HCT116 (cell line): ENCODE data around the gene LRRC15. TPM values are rescaled to one million over a fixed set of nuclear protein-coding genes. Genes with fewer than 3 reads are reported as not detected.

Source experiments
- ATAC-seq: fragments of 200-7000 bp; cut with Tn5 transposase; 2 replicates; pipeline ENCODE4 v1.9.1; 2020; ENCODE audit warnings: mild to moderate bottlenecking, moderate library complexity
- BruUV-seq: library from RNA; stranded (reverse); fragments of 400-500 nt; replicated peaks from 2 replicates; lab custom pipeline; 2021; lab: Mats Ljungman, UMichigan
- CTCF ChIA-PET: fragments of 300-600 bp; sonication (Branson Sonifier 250); formaldehyde crosslinking; loops from one replicate; lab custom pipeline; 2021; ENCODE audit warnings: antibody characterized with exemption; lab: Charles Lee
- POLR2A ChIA-PET: fragments of 300-600, 350-600 bp; sonication (Branson Sonifier 250); formaldehyde crosslinking; loops from one replicate; lab custom pipeline; 2021; ENCODE audit warnings: antibody characterized with exemption; lab: Charles Lee
- RAD21 ChIA-PET, 2 experiments: fragments of 300-600 bp; sonication (Branson Sonifier 250); formaldehyde crosslinking; loops; one replicate each; lab custom pipeline; 2023; ENCODE audit warnings: low total read pairs in 2 of 2; ENCODE audit not compliant: uncharacterized antibody in 2 of 2, unreplicated experiment in 2 of 2, low non-redundant PET in 1 of 2; lab: Charles Lee
- DNase-seq: peaks from one replicate; pipeline ENCODE4 v3.0.0-alpha.2; 2010; ENCODE audit warnings: low read depth, low spot score
- H2AFZ ChIP-seq: fragments of 200-600 bp; shearing (Covaris generic), sonication (generic); 2 replicates; pipeline ENCODE4 v1.6.1; 2017; ENCODE audit warnings: low read depth, mixed run types, mixed read lengths, antibody characterized with exemption, low read length; ENCODE audit not compliant: poor library complexity, severe bottlenecking
- H3K27ac ChIP-seq: 2 replicates; pipeline ENCODE4 v1.5.1; 2012; ENCODE audit warnings: low read depth, low read length
- H3K27me3 ChIP-seq: fragments of 200-600 bp; sonication (generic); 2 replicates; pipeline ENCODE4 v1.6.1; 2016; ENCODE audit warnings: mixed run types, low read length, mixed read lengths; ENCODE audit not compliant: insufficient read depth
- H3K36me3 ChIP-seq, 2 experiments: fragments of 200-500 bp in 1 of 2; fragments of 200-600 bp in 1 of 2; sonication (Bioruptor generic) in 1 of 2; sonication (generic) in 1 of 2; 2 replicates each; pipeline versions ENCODE4 v1.5.1 to v1.6.1; 2014 to 2016; ENCODE audit warnings: low read length in 2 of 2, inconsistent platforms in 1 of 2, mixed read lengths in 1 of 2, mixed run types in 1 of 2; ENCODE audit not compliant: insufficient read depth in 2 of 2, control insufficient read depth in 1 of 2
- H3K4me1 ChIP-seq, 2 experiments: fragments of 200-600 bp in 1 of 2; sonication (generic) in 1 of 2; 2 replicates each; pipeline versions ENCODE4 v1.5.1 to v1.6.1; 2012 to 2017; ENCODE audit warnings: low read length in 2 of 2, inconsistent platforms in 1 of 2, mild to moderate bottlenecking in 1 of 2, mixed read lengths in 1 of 2, mixed run types in 1 of 2, moderate library complexity in 1 of 2; ENCODE audit not compliant: insufficient read depth in 2 of 2, control insufficient read depth in 1 of 2
- H3K4me2 ChIP-seq: fragments of 200-600 bp; sonication (generic); 2 replicates; pipeline ENCODE4 v1.6.1; 2017; ENCODE audit warnings: mixed run types, low read length, mixed read lengths
- H3K4me3 ChIP-seq, 2 experiments: fragments of 200-600 bp in 1 of 2; sonication (generic) in 1 of 2; replicated peaks in 1 of 2; 2 replicates each; pipeline ENCODE4 v1.5.1; 2011 to 2016; ENCODE audit warnings: low read length in 2 of 2, control low read depth in 1 of 2, low read depth in 1 of 2, mild to moderate bottlenecking in 1 of 2, mixed read lengths in 1 of 2, mixed run types in 1 of 2
- H3K79me2 ChIP-seq: fragments of 200-600 bp; sonication (generic); 2 replicates; pipeline ENCODE4 v1.6.1; 2017; ENCODE audit warnings: mild to moderate bottlenecking, mixed run types, low read length, moderate library complexity, mixed read lengths; ENCODE audit not compliant: insufficient read depth
- H3K9ac ChIP-seq: fragments of 200-600 bp; sonication (generic); 2 replicates; pipeline ENCODE4 v1.6.1; 2016; ENCODE audit warnings: low read length, mixed read lengths
- H3K9me2 ChIP-seq: fragments of 200-600 bp; sonication (generic), shearing (Covaris generic); 2 replicates; pipeline ENCODE4 v1.6.1; 2017; ENCODE audit warnings: mixed run types, mild to moderate bottlenecking, moderate library complexity; ENCODE audit not compliant: insufficient read depth
- H3K9me3 ChIP-seq, 2 experiments: fragments of 200-500 bp in 1 of 2; fragments of 200-600 bp in 1 of 2; sonication (Bioruptor generic) in 1 of 2; sonication (generic) in 1 of 2; 2 replicates each; pipeline ENCODE4 v1.6.1; 2014 to 2017; ENCODE audit warnings: low read length in 2 of 2, mixed read lengths in 2 of 2, inconsistent platforms in 1 of 2, low read depth in 1 of 2, mild to moderate bottlenecking in 1 of 2, mixed run types in 1 of 2, moderate library complexity in 1 of 2; ENCODE audit not compliant: control insufficient read depth in 1 of 2, insufficient read depth in 1 of 2
- H4K20me1 ChIP-seq: fragments of 200-600 bp; sonication (generic), shearing (Covaris generic); 2 replicates; pipeline ENCODE4 v1.6.1; 2017; ENCODE audit warnings: mixed run types, mild to moderate bottlenecking, moderate library complexity; ENCODE audit not compliant: insufficient read depth
- ATF3 ChIP-seq: IDR thresholded peaks from 2 replicates; pipeline ENCODE4 v1.6.1; 2012
- CBX3 ChIP-seq: IDR thresholded peaks from 2 replicates; pipeline ENCODE4 v1.6.1; 2012; ENCODE audit warnings: low read depth
- CEBPB ChIP-seq: IDR thresholded peaks from 2 replicates; pipeline ENCODE4 v1.6.1; 2012; ENCODE audit warnings: low read depth
- EGR1 ChIP-seq: IDR thresholded peaks from 2 replicates; pipeline ENCODE4 v1.6.1; 2012; ENCODE audit warnings: low read depth
- ELF1 ChIP-seq: IDR thresholded peaks from 2 replicates; pipeline ENCODE4 v1.6.1; 2012; ENCODE audit warnings: low read depth, borderline replicate concordance
- JUND ChIP-seq: IDR thresholded peaks from 2 replicates; pipeline ENCODE4 v1.6.1; 2012
- POLR2A ChIP-seq: IDR thresholded peaks from 2 replicates; pipeline ENCODE4 v1.7.0; 2011; ENCODE audit warnings: borderline replicate concordance; ENCODE audit not compliant: insufficient read depth, insufficient read length; ENCODE audit errors: extremely low read depth
- RAD21 ChIP-seq: IDR thresholded peaks from 2 replicates; pipeline ENCODE4 v1.6.1; 2012; ENCODE audit warnings: low read depth, mild to moderate bottlenecking
- REST ChIP-seq: IDR thresholded peaks from 2 replicates; pipeline ENCODE4 v1.6.1; 2012; ENCODE audit warnings: low read depth
- SIN3A ChIP-seq: IDR thresholded peaks from 2 replicates; pipeline ENCODE4 v1.6.1; 2012; ENCODE audit warnings: low read depth
- SP1 ChIP-seq: IDR thresholded peaks from 2 replicates; pipeline ENCODE4 v1.6.1; 2012; ENCODE audit warnings: low read depth
- SRF ChIP-seq: IDR thresholded peaks from 2 replicates; pipeline ENCODE4 v1.6.1; 2012; ENCODE audit warnings: low read depth
- TCF7L2 ChIP-seq: IDR thresholded peaks from 2 replicates; pipeline ENCODE4 v1.7.0; 2011; ENCODE audit warnings: borderline replicate concordance, inconsistent platforms; ENCODE audit not compliant: insufficient read depth, insufficient read length; ENCODE audit errors: extremely low read depth
- ZFX ChIP-seq: fragments of 450-650 bp; IDR thresholded peaks from 2 replicates; pipeline ENCODE4 v1.6.1; 2017
- intact Hi-C: fragments of 100-400 bp; cut with micrococcal nuclease; formaldehyde crosslinking; loops from 2 replicates; pipeline ENCODE4 v1.10.0; 2022
- total RNA-seq: library from RNA; stranded (reverse); gene quantifications from one replicate; pipeline ENCODE4 v1.2.1, GENCODE V29; 2021; ENCODE audit not compliant: unreplicated experiment
- TF ChIP-seq, protein P1 (sequence below): IDR thresholded peaks from 2 replicates; pipeline ENCODE4 v1.6.1; 2011; ENCODE audit warnings: mild to moderate bottlenecking, low read length, moderate library complexity; ENCODE audit not compliant: insufficient replicate concordance; ENCODE audit errors: extremely low read depth

The LRRC15 gene
- total RNA-seq, 1 experiment from 2014 or later: not detected

- no peak overlapping the region for H2AFZ ChIP-seq
- H3K9me2 ChIP-seq: no peaks in the 10 kb centered on the region
- ATAC-seq: no peak
- CTCF ChIA-PET: no interaction called here
- TF ChIP-seq JUND: no peak
- TF ChIP-seq ZFX: no peak
- no peak for TF ChIP-seq REST
- no peak for TF ChIP-seq ATF3
- no peak for TF ChIP-seq RAD21
- no peak for TF ChIP-seq ELF1
- TF ChIP-seq SRF: no peak
- no peak for TF ChIP-seq TCF7L2
- TF ChIP-seq CBX3: no peak
- TF ChIP-seq SIN3A: no peak
- TF ChIP-seq POLR2A: no peak
- TF ChIP-seq EGR1: no peak
- no peak for TF ChIP-seq SP1
- no peak for TF ChIP-seq CEBPB
- TF ChIP-seq, protein P1, sequence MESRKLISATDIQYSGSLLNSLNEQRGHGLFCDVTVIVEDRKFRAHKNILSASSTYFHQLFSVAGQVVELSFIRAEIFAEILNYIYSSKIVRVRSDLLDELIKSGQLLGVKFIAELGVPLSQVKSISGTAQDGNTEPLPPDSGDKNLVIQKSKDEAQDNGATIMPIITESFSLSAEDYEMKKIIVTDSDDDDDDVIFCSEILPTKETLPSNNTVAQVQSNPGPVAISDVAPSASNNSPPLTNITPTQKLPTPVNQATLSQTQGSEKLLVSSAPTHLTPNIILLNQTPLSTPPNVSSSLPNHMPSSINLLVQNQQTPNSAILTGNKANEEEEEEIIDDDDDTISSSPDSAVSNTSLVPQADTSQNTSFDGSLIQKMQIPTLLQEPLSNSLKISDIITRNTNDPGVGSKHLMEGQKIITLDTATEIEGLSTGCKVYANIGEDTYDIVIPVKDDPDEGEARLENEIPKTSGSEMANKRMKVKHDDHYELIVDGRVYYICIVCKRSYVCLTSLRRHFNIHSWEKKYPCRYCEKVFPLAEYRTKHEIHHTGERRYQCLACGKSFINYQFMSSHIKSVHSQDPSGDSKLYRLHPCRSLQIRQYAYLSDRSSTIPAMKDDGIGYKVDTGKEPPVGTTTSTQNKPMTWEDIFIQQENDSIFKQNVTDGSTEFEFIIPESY: no peak
- H3K4me3 ChIP-seq: no peak overlapping the region
- H3K27me3 ChIP-seq: no peaks in the 10 kb centered on the region
- H3K4me2 ChIP-seq: no peak overlapping the region
- RAD21 ChIA-PET: no interaction called here
- no peak overlapping the region for H3K9ac ChIP-seq
- no peak for DNase-seq
- H3K4me1 ChIP-seq: peaks cover 0 to 6% of the 10 kb centered on the region in 2 experiments; a peak in 1 of 4 replicates
- H3K9me3 ChIP-seq: no peaks in the 10 kb centered on the region
- POLR2A ChIA-PET: no interaction called here
- intact Hi-C loops: no loop called here
- no TSS peak for BruUV-seq
- no peak overlapping the region for H3K27ac ChIP-seq
- no peaks in the 10 kb centered on the region for H3K79me2 ChIP-seq
- H4K20me1 ChIP-seq: no peaks in the 10 kb centered on the region
- no peaks in the 10 kb centered on the region for H3K36me3 ChIP-seq
Measured at GRCh38 chr3:194384156-194384555, 14.6 kb upstream of the LRRC15 start.
